SK-N-SH (cell line): Measurements from ENCODE around the gene NUP37. TPM values are rescaled to one million over a fixed set of nuclear protein-coding genes. Genes with fewer than 3 reads are reported as not detected.

Source experiments
- CTCF ChIA-PET: fragments of 300-600, 350-600 bp; formaldehyde crosslinking; extraction: SDS; loops from one replicate; lab custom pipeline; 2021; lab: Yijun Ruan, JAX
- POLR2A ChIA-PET: fragments of 350-600 bp; sonication (Branson Sonifier 250); formaldehyde crosslinking; extraction: SDS; loops from one replicate; lab custom pipeline; 2020; ENCODE audit warnings: antibody characterized with exemption, inconsistent platforms; lab: Yijun Ruan, JAX
- DNase-seq: peaks from one replicate; pipeline ENCODE4 v3.0.0; 2012
- H2AFZ ChIP-seq: fragments of 200-600 bp; sonication (generic); 2 replicates; pipeline ENCODE4 v1.8.1; 2016; ENCODE audit warnings: antibody characterized with exemption, mild to moderate bottlenecking, low read depth
- H3F3A ChIP-seq: fragments of 200-600 bp; sonication (generic); replicated peaks from 2 replicates; pipeline ENCODE3; 2016; ENCODE audit warnings: antibody characterized with exemption, mild to moderate bottlenecking; ENCODE audit not compliant: insufficient read depth
- H3K27ac ChIP-seq, 2 experiments: fragments of 200-500 bp in 1 of 2; fragments of 200-600 bp in 1 of 2; sonication (Bioruptor generic) in 1 of 2; sonication (generic), shearing (Covaris generic) in 1 of 2; 2 replicates each; pipeline versions ENCODE4 v1.5.1 to v1.6.1; 2014 to 2016; ENCODE audit warnings: low read depth in 2 of 2, inconsistent platforms in 1 of 2, low read length in 1 of 2, mild to moderate bottlenecking in 1 of 2, mixed read lengths in 1 of 2
- H3K27me3 ChIP-seq: fragments of 200-600 bp; sonication (generic), shearing (Covaris generic); 2 replicates; pipeline ENCODE4 v1.6.1; 2016; ENCODE audit warnings: mixed run types; ENCODE audit not compliant: insufficient read depth
- H3K36me3 ChIP-seq, 2 experiments: fragments of 200-500 bp in 1 of 2; fragments of 200-600 bp in 1 of 2; sonication (Bioruptor generic) in 1 of 2; sonication (generic) in 1 of 2; replicated peaks in 1 of 2; 2 replicates each; pipeline versions ENCODE3 to v1.5.1; 2014 to 2016; ENCODE audit warnings: low read length in 1 of 2, mild to moderate bottlenecking in 1 of 2; ENCODE audit not compliant: insufficient read depth in 2 of 2, control insufficient read depth in 1 of 2
- H3K4me1 ChIP-seq, 2 experiments: fragments of 200-500 bp in 1 of 2; fragments of 200-600 bp in 1 of 2; sonication (Bioruptor generic) in 1 of 2; sonication (generic), shearing (Covaris generic) in 1 of 2; 2 replicates each; pipeline versions ENCODE4 v1.5.1 to v1.6.1; 2014 to 2016; ENCODE audit warnings: low read depth in 1 of 2, low read length in 1 of 2, mixed run types in 1 of 2; ENCODE audit not compliant: insufficient read depth in 2 of 2, control insufficient read depth in 1 of 2
- H3K4me2 ChIP-seq: fragments of 200-600 bp; sonication (generic), shearing (Covaris generic); 2 replicates; pipeline ENCODE4 v1.6.1; 2017; ENCODE audit warnings: mixed run types
- H3K4me3 ChIP-seq, 2 experiments: fragments of 200-500 bp in 1 of 2; fragments of 200-600 bp in 1 of 2; sonication (Bioruptor generic) in 1 of 2; sonication (generic), shearing (Covaris generic) in 1 of 2; 2 replicates each; pipeline versions ENCODE4 v1.5.1 to v1.8.1; 2014 to 2016; ENCODE audit warnings: low read depth in 2 of 2, inconsistent platforms in 1 of 2, low read length in 1 of 2, mild to moderate bottlenecking in 1 of 2, mixed read lengths in 1 of 2, moderate library complexity in 1 of 2
- H3K79me2 ChIP-seq: fragments of 200-600 bp; sonication (generic); 2 replicates; pipeline ENCODE4 v1.8.1; 2017; ENCODE audit warnings: mild to moderate bottlenecking; ENCODE audit not compliant: insufficient read depth
- H3K9ac ChIP-seq: fragments of 200-600 bp; sonication (generic); 2 replicates; pipeline ENCODE4 v1.6.1; 2017; ENCODE audit warnings: mixed run types
- H3K9me2 ChIP-seq: fragments of 200-600 bp; sonication (generic); 2 replicates; pipeline ENCODE4 v1.6.1; 2017; ENCODE audit warnings: mixed run types
- H3K9me3 ChIP-seq: fragments of 200-600 bp; sonication (generic); 2 replicates; pipeline ENCODE4 v1.6.1; 2017; ENCODE audit warnings: mixed run types, mild to moderate bottlenecking, moderate library complexity
- H4K20me1 ChIP-seq: fragments of 200-600 bp; sonication (generic); 2 replicates; pipeline ENCODE4 v1.6.1; 2017; ENCODE audit warnings: mild to moderate bottlenecking, mixed run types; ENCODE audit not compliant: insufficient read depth
- CHD2 ChIP-seq: fragments of 150-350 bp; IDR thresholded peaks from 2 replicates; pipeline ENCODE4 v1.6.1; 2018; ENCODE audit warnings: low read length; ENCODE audit not compliant: partially characterized antibody
- CTCF ChIP-seq: fragments of 200-600 bp; sonication (generic); IDR thresholded peaks from 2 replicates; pipeline ENCODE4 v1.6.1; 2017; ENCODE audit warnings: antibody characterized with exemption, mild to moderate bottlenecking, moderate library complexity
- EP300 ChIP-seq, 2 experiments: IDR thresholded peaks; 2 replicates each; pipeline versions ENCODE4 v1.4.0 to v1.6.1; 2012; ENCODE audit warnings: borderline replicate concordance in 1 of 2, low read depth in 1 of 2, low read length in 1 of 2
- EZH2phosphoT487 ChIP-seq: fragments of 200-600 bp; sonication (generic); IDR thresholded peaks from 2 replicates; pipeline ENCODE4 v1.6.1; 2017; ENCODE audit warnings: low read depth, mixed run types, mild to moderate bottlenecking, antibody characterized with exemption, moderate library complexity, borderline replicate concordance
- FOSL2 ChIP-seq: IDR thresholded peaks from 2 replicates; pipeline ENCODE4 v1.4.0; 2012; ENCODE audit warnings: low read depth, mild to moderate bottlenecking, moderate library complexity, borderline replicate concordance
- FOXJ3 ChIP-seq: sonication (generic); formaldehyde crosslinking; IDR thresholded peaks from 2 replicates; pipeline ENCODE4 v1.5.1; 2020; ENCODE audit warnings: mild to moderate bottlenecking, missing genetic modification reagents
- GATA2 ChIP-seq: sonication (generic); formaldehyde crosslinking; IDR thresholded peaks from 2 replicates; pipeline ENCODE4 v1.5.0; 2020; ENCODE audit warnings: mild to moderate bottlenecking, missing genetic modification reagents
- MEF2A ChIP-seq: IDR thresholded peaks from 2 replicates; pipeline ENCODE4 v1.4.0; 2012; ENCODE audit warnings: low read depth, borderline replicate concordance
- NRF1 ChIP-seq: IDR thresholded peaks from 2 replicates; pipeline ENCODE4 v1.6.1; 2012; ENCODE audit warnings: low read depth, mild to moderate bottlenecking, low read length
- POLR2AphosphoS5 ChIP-seq: IDR thresholded peaks from 2 replicates; pipeline ENCODE4 v1.6.1; 2012; ENCODE audit warnings: low read depth, low read length
- RAD21 ChIP-seq: IDR thresholded peaks from 2 replicates; pipeline ENCODE4 v1.6.1; 2012; ENCODE audit warnings: mild to moderate bottlenecking, low read length
- RCOR1 ChIP-seq: fragments of 150-350 bp; IDR thresholded peaks from 2 replicates; pipeline ENCODE4 v1.6.1; 2017; ENCODE audit warnings: antibody characterized with exemption, low read length
- RFX5 ChIP-seq: IDR thresholded peaks from 2 replicates; pipeline ENCODE4 v1.6.1; 2012; ENCODE audit warnings: mild to moderate bottlenecking, improper control_type of control experiment, low read length
- SIN3A ChIP-seq: IDR thresholded peaks from 2 replicates; pipeline ENCODE4 v1.6.1; 2012; ENCODE audit warnings: low read depth, mild to moderate bottlenecking, low read length, moderate library complexity, borderline replicate concordance
- SMC3 ChIP-seq: IDR thresholded peaks from 2 replicates; pipeline ENCODE4 v1.6.1; 2012; ENCODE audit warnings: low read depth, low read length, improper control_type of control experiment
- TAF1 ChIP-seq: IDR thresholded peaks from 2 replicates; pipeline ENCODE4 v1.6.1; 2012; ENCODE audit warnings: low read depth, mild to moderate bottlenecking, low read length, moderate library complexity, borderline replicate concordance
- USF2 ChIP-seq: fragments of 150-350 bp; IDR thresholded peaks from 2 replicates; pipeline ENCODE4 v1.6.1; 2017; ENCODE audit warnings: antibody characterized with exemption, low read length, low read depth, borderline replicate concordance
- ZBTB33 ChIP-seq: IDR thresholded peaks from 2 replicates; pipeline ENCODE4 v1.4.0; 2012; ENCODE audit warnings: low read depth, borderline replicate concordance
- polyA plus RNA-seq, 3 experiments: library from polyadenylated mRNA; depleted of rRNA; stranded (reverse); fragments of >200 nt; gene quantifications; 2 replicates each; pipeline ENCODE4 v1.2.3, GENCODE V29; 2012
- TF ChIP-seq, protein P1 (sequence below): fragments of 150-350 bp; IDR thresholded peaks from 2 replicates; pipeline ENCODE4 v1.6.1; 2016; ENCODE audit warnings: mild to moderate bottlenecking, low read depth, low read length

The NUP37 gene
- polyA plus RNA-seq, 1 of the 3 experiments (the other 2 are of a cell fraction): 29.2 TPM

DNA sequence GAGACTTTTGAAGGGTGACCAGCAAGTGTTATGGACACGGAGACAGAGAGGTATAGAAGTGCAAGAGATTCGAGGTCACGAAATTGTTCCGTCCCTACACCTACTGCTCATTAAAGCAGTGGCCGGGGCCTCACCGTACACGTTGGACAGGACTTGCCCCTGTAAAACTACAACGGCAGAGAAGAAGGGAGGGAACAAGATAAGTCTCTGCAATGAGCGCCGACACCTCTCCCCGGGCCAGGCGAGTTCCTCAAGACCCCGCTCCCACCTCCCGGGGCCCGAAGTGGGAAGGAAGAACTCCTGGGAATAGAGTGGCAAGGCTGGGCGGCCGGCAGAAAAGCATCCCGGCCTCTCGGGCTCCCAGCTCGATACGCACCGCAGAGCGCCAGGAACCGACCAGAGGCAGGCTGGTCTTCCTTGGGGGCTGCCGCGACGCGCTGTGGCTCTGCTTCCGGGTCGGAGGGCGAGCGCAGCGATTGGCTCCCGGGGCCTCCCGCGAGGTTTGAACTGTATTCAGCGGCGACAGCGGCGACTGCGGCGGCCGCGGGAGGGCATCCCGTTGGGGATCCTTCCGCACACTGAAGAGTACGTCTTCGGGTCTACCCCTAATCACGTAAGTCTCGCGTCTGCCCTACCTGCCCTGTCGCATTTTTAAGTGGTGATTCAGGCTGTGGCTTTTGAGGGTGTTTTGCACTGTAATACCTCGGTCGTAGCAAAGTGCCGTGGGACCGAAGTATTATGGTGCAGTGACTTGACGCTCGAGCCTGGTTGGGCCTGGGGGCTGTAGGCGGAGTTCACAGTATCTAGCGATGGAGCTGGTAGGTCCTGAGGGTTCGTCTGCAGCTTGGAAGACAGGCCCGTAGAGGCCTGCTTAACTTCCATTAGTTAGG is at the start of gene NUP37, which contains the start of gene PARPBP (continued):
- no peak for TF ChIP-seq EZH2phosphoT487
- TF ChIP-seq MEF2A: no peak
- no peak for TF ChIP-seq FOXJ3 (CRISPR knock-in tag)
- peak; percentile 98 for TF ChIP-seq SIN3A
- TF ChIP-seq CHD2: peak; percentile 98
- no peak; the same call in 1 of the 2 replicates for TF ChIP-seq CTCF
- TF ChIP-seq TAF1: peak; percentile 92
- TF ChIP-seq RCOR1: peak; percentile 8; the same call in 1 of the 2 replicates
- TF ChIP-seq NRF1: no peak
- peak; percentile 95 for TF ChIP-seq POLR2AphosphoS5
- TF ChIP-seq, protein P1, sequence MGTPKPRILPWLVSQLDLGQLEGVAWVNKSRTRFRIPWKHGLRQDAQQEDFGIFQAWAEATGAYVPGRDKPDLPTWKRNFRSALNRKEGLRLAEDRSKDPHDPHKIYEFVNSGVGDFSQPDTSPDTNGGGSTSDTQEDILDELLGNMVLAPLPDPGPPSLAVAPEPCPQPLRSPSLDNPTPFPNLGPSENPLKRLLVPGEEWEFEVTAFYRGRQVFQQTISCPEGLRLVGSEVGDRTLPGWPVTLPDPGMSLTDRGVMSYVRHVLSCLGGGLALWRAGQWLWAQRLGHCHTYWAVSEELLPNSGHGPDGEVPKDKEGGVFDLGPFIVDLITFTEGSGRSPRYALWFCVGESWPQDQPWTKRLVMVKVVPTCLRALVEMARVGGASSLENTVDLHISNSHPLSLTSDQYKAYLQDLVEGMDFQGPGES: peak; percentile 38; the same call in 1 of the 2 replicates

DNA sequence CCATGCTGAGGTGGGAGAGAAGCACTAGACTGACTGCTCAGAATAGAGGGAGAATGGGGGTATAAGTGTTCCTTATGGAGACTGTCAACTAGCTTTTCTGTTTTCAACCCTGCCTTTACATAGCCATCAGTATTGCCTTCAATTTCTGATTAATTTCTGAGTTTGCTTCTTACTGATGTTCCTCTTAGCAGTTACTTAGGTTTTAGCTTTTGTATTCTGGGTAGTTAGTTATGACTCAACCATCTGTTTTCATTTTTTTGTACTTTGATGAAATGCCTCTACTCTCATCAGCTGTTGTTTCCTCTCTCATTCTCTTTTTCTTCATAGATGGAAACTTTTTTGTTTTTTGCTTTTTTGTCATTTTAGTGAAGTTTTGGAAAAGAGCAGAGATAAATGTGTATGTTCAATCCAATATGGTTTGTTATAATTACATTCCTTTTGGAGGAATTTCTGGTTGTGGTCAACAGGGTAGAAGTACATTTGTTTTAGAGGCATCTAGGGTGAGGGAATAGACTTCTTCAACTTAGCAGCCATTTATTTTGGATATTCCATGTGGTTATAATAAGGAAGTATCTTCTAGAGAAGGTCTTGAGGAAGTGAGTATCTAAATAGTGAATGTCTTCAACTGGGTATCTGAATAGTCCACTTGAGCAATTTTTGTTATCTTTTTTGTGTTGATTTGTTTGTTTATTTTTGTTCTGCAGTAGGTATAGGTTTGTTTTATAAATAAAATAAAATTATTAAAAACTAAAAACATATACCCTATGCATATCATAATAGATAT is 48.1 kb upstream of the NUP37 start:
- no peak for DNase-seq
- no peak for TF ChIP-seq USF2
- TF ChIP-seq EZH2phosphoT487: no peak
- TF ChIP-seq EP300 (IDR thresholded peaks at IDR 0.05; ENCODE audit: borderline replicate concordance in 1 of 2, low read depth in 1 of 2, low read length in 1 of 2): no peak
- no peak for TF ChIP-seq ZBTB33
- TF ChIP-seq RAD21: no peak
- no peak for TF ChIP-seq GATA2 (CRISPR knock-in tag)
- no peak for TF ChIP-seq RFX5
- TF ChIP-seq, protein P1: no peak
- no peak for TF ChIP-seq SMC3
- no peak for TF ChIP-seq FOXJ3 (CRISPR knock-in tag)
- TF ChIP-seq FOSL2: no peak
- no peak for TF ChIP-seq TAF1
- POLR2A ChIA-PET: no interaction called here

More for the DNA sequence above, 48.1 kb upstream of the NUP37 start:
- H3K9ac ChIP-seq: no peak overlapping the region
- no peak overlapping the region for H3K4me3 ChIP-seq
- peak overlapping the region in 1 of 2 experiments; percentile 14; a peak in 1 of 4 replicates for H3K27ac ChIP-seq
- no peaks in the 10 kb centered on the region for H3K9me2 ChIP-seq
- CTCF ChIA-PET: no interaction called here
- peaks cover 4% of the 10 kb centered on the region for H3F3A ChIP-seq
- no peak overlapping the region for H3K4me2 ChIP-seq
- no peaks in the 10 kb centered on the region for H3K79me2 ChIP-seq
- peaks cover 5 to 6% of the 10 kb centered on the region in 2 experiments for H3K36me3 ChIP-seq
- H3K4me1 ChIP-seq: 0 out of 4 replicates have a peak, but pooled peaks cover 0 to 9% of the 10 kb centered on the region in 2 experiments
- H4K20me1 ChIP-seq: no peaks in the 10 kb centered on the region
- no peaks in the 10 kb centered on the region for H3K27me3 ChIP-seq
- no peaks in the 10 kb centered on the region for H3K9me3 ChIP-seq
- no peak overlapping the region; the same call in 1 of the 2 replicates for H2AFZ ChIP-seq
